K562 (cell line): Measurements from ENCODE around the gene ATP8A1.

ENCODE experiments used
- NONO ChIP-seq, 2 experiments: fragments of 200-400 bp in 1 of 2; fragments of 450-650 bp in 1 of 2; formaldehyde crosslinking in 1 of 2; IDR thresholded peaks; 2 replicates each; pipeline ENCODE4 v1.6.1; 2017; ENCODE audit warnings: low read depth in 2 of 2, mild to moderate bottlenecking in 2 of 2, moderate library complexity in 2 of 2, low read length in 1 of 2
- RBM25 ChIP-seq: fragments of 200-400 bp; formaldehyde crosslinking; IDR thresholded peaks from 2 replicates; pipeline ENCODE4 v1.6.1; 2018; ENCODE audit warnings: low read length, low read depth, moderate library complexity; ENCODE audit not compliant: severe bottlenecking
- ZNF740 ChIP-seq, 3 experiments: fragments of 200-800 bp in 1 of 3; sonication (Bioruptor generic) in 1 of 3; sonication (generic) in 1 of 3; formaldehyde crosslinking in 1 of 3; IDR thresholded peaks; 2 replicates each; pipeline versions ENCODE4 v1.6.1 to v1.8.0; 2016 to 2022; ENCODE audit warnings: mild to moderate bottlenecking in 2 of 3, missing compliant biosample characterization in 2 of 3, missing genetic modification characterization in 2 of 3, missing genetic modification reagents in 1 of 3
- ZNF830 ChIP-seq: fragments of 250-450 bp; sonication (Bioruptor Pico); IDR thresholded peaks from 2 replicates; pipeline ENCODE4 v1.5.0; 2021; ENCODE audit warnings: mild to moderate bottlenecking
- TF ChIP-seq, protein P1 (sequence below), 3 experiments: IDR thresholded peaks in 2 of 3; conservative IDR thresholded peaks in 1 of 3; 2 replicates each; pipeline ENCODE4 v1.5.1; 2011 to 2012; ENCODE audit warnings: low read length in 3 of 3, mild to moderate bottlenecking in 3 of 3, control low read depth in 2 of 3, improper control_type of control experiment in 1 of 3, inconsistent platforms in 1 of 3, low read depth in 1 of 3, mixed read lengths in 1 of 3, moderate library complexity in 1 of 3; ENCODE audit not compliant: insufficient read depth in 2 of 3

GRCh38 chr4:42361456-42361855 is 295.4 kb downstream of the ATP8A1 start:
- no peak for TF ChIP-seq ZNF740 (CRISPR knock-in tag; IDR thresholded peaks at IDR 0.05)
- TF ChIP-seq ZNF740 (tag; IDR thresholded peaks at IDR 0.05), result no peak
- no peak for TF ChIP-seq RBM25
- no peak for TF ChIP-seq NONO (IDR thresholded peaks at IDR 0.05; ENCODE audit: low read depth in 2 of 2, low read length in 1 of 2)
- TF ChIP-seq ZNF830 (CRISPR knock-in tag), result no peak
- TF ChIP-seq, protein P1, sequence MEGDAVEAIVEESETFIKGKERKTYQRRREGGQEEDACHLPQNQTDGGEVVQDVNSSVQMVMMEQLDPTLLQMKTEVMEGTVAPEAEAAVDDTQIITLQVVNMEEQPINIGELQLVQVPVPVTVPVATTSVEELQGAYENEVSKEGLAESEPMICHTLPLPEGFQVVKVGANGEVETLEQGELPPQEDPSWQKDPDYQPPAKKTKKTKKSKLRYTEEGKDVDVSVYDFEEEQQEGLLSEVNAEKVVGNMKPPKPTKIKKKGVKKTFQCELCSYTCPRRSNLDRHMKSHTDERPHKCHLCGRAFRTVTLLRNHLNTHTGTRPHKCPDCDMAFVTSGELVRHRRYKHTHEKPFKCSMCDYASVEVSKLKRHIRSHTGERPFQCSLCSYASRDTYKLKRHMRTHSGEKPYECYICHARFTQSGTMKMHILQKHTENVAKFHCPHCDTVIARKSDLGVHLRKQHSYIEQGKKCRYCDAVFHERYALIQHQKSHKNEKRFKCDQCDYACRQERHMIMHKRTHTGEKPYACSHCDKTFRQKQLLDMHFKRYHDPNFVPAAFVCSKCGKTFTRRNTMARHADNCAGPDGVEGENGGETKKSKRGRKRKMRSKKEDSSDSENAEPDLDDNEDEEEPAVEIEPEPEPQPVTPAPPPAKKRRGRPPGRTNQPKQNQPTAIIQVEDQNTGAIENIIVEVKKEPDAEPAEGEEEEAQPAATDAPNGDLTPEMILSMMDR (IDR thresholded peaks at IDR 0.05 in 2 of 3, conservative IDR thresholded peaks at IDR 0.05 in 1 of 3; ENCODE audit: insufficient read depth in 2 of 3, low read depth in 1 of 3, low read length in 3 of 3), result no peak
